ENCODE data around the gene DEFB131B. TPM values are rescaled to one million over a fixed set of nuclear protein-coding genes. Genes with fewer than 3 reads are reported as not detected.

DEFB131B gene
- total RNA-seq, 4 donors from 2014 or later = not detected

- ATAC-seq = no peak
- H3K27me3 ChIP-seq = no peaks in the 10 kb centered on the region
- TF ChIP-seq POLR2A (IDR thresholded peaks at IDR 0.05) (no peak), EP300 (IDR thresholded peaks at IDR 0.05) (no peak), POLR2AphosphoS5 (IDR thresholded peaks at IDR 0.05) (no peak)
- TF ChIP-seq, protein P1, sequence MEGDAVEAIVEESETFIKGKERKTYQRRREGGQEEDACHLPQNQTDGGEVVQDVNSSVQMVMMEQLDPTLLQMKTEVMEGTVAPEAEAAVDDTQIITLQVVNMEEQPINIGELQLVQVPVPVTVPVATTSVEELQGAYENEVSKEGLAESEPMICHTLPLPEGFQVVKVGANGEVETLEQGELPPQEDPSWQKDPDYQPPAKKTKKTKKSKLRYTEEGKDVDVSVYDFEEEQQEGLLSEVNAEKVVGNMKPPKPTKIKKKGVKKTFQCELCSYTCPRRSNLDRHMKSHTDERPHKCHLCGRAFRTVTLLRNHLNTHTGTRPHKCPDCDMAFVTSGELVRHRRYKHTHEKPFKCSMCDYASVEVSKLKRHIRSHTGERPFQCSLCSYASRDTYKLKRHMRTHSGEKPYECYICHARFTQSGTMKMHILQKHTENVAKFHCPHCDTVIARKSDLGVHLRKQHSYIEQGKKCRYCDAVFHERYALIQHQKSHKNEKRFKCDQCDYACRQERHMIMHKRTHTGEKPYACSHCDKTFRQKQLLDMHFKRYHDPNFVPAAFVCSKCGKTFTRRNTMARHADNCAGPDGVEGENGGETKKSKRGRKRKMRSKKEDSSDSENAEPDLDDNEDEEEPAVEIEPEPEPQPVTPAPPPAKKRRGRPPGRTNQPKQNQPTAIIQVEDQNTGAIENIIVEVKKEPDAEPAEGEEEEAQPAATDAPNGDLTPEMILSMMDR (IDR thresholded peaks at IDR 0.05) = no peak
- peaks cover 0 to 2% of the 10 kb centered on the region in 2 donors for H3K36me3 ChIP-seq
- H3K4me1 ChIP-seq = peaks cover 10 to 67% (median 21%) of the 10 kb centered on the region in 3 donors
- H3K4me3 ChIP-seq = no peak overlapping the region
- no peaks in the 10 kb centered on the region for H3K9me3 ChIP-seq
- H3K27ac ChIP-seq = no peak overlapping the region
- 56 to 68% methylated on average over 3 to 10 of the region's 11 CpGs for WGBS, 2 donors (ENCODE audit: low coverage in 1 of 2)
Measured at GRCh38 chr11:71930556-71931244, 52.4 kb downstream of the DEFB131B start.

- no peak overlapping the region for H3K27ac ChIP-seq
- WGBS, 2 donors (ENCODE audit: low coverage in 1 of 2) = 40 to 45% methylated on average over 2 of the region's 2 CpGs
- no peaks in the 10 kb centered on the region for H3K27me3 ChIP-seq
- no peak overlapping the region for H3K4me3 ChIP-seq
- TF ChIP-seq EP300 (IDR thresholded peaks at IDR 0.05) (no peak), POLR2A (IDR thresholded peaks at IDR 0.05) (no peak), POLR2AphosphoS5 (IDR thresholded peaks at IDR 0.05) (no peak)
- TF ChIP-seq, protein P1 (IDR thresholded peaks at IDR 0.05) = no peak
- H3K9me3 ChIP-seq = no peaks in the 10 kb centered on the region
- peaks cover 10 to 67% (median 21%) of the 10 kb centered on the region in 3 donors for H3K4me1 ChIP-seq
- ATAC-seq = no peak
- H3K36me3 ChIP-seq = no peaks in the 10 kb centered on the region
Measured at GRCh38 chr11:71931245-71931602, 53.0 kb downstream of the DEFB131B start.

GRCh38 chr11:71933141-71933933 is 55.1 kb downstream of the DEFB131B start:
- ATAC-seq = no peak
- H3K27ac ChIP-seq = no peak overlapping the region
- H3K36me3 ChIP-seq = no peaks in the 10 kb centered on the region
- H3K4me3 ChIP-seq = no peak overlapping the region
- H3K9me3 ChIP-seq = no peaks in the 10 kb centered on the region
- H3K27me3 ChIP-seq = no peaks in the 10 kb centered on the region
- WGBS, 2 donors (ENCODE audit: low coverage in 1 of 2) = 79 to 87% methylated on average over 3 to 4 of the region's 4 CpGs
- TF ChIP-seq POLR2AphosphoS5 (IDR thresholded peaks at IDR 0.05) = no peak
- TF ChIP-seq POLR2A (IDR thresholded peaks at IDR 0.05) = no peak
- no peak for TF ChIP-seq EP300 (IDR thresholded peaks at IDR 0.05)
- TF ChIP-seq, protein P1 (IDR thresholded peaks at IDR 0.05) = no peak
- peaks cover 10 to 69% (median 21%) of the 10 kb centered on the region in 3 donors for H3K4me1 ChIP-seq

Small RNA genes lying within 50 kb of the gene (small RNA-seq; reads per million reads assigned to genes)
- gene RNA5SP342 = 0 reads per million in 4 donors

Other genes with a start within 250 kb of the DEFB131B start
- not detected for gene DEFB108B, start 45.3 kb upstream of the DEFB131B start, total RNA-seq
- gene XNDC1N, start 50.1 kb downstream of the DEFB131B start, total RNA-seq = 10 to 100 TPM in 1 of 4 donors, 1 to 10 TPM in 3; 4.7 to 27.7 (median 7.7) TPM
- 10 to 100 TPM; 13.1 to 25.8 (median 21.5) TPM for gene RNF121, start 50.6 kb downstream of the DEFB131B start, total RNA-seq
- 1 to 10 TPM; 2.5 to 8.9 (median 6.7) TPM for gene IL18BP, start 120.5 kb downstream of the DEFB131B start, total RNA-seq
- 100 to 1,000 TPM; 235 to 370 (median 290) TPM for gene NUMA1, start 202.1 kb downstream of the DEFB131B start, total RNA-seq
- 10 to 100 TPM in 2 of 4 donors, 1 to 10 TPM in 2; 6.4 to 18.4 (median 10.7) TPM for gene LRRC51, start 202.4 kb downstream of the DEFB131B start, total RNA-seq
- 100 to 1,000 TPM in 1 of 4 donors, 10 to 100 TPM in 3; 87.1 to 103 (median 98.2) TPM for gene LAMTOR1, start 224.8 kb downstream of the DEFB131B start, total RNA-seq
- not detected for gene TOMT, start 227.5 kb downstream of the DEFB131B start, total RNA-seq
- 10 to 100 TPM; 37.0 to 55.6 (median 39.1) TPM for gene ANAPC15, start 234.2 kb downstream of the DEFB131B start, total RNA-seq